Mesenchymal stem cell (in vitro differentiated cells and primary cell): ENCODE measurements around the gene FAM76A.
"Not testable (repeated sequence)": the region's sequence is repeated elsewhere in the genome, so short reads cannot be mapped to it uniquely, and the experiment has no call there.

Source experiments
- DNase-seq: peaks from one replicate; pipeline ENCODE4 v3.0.0-alpha.2; 2013
- H2AFZ ChIP-seq: one replicate; pipeline ENCODE4 v1.6.1; 2013; ENCODE audit warnings: low read depth, mild to moderate bottlenecking, control low read depth, inconsistent platforms, low read length, moderate library complexity
- H2AK5ac ChIP-seq: 2 replicates; pipeline ENCODE4 v1.6.1; 2013; ENCODE audit warnings: low read length, moderate library complexity, mild to moderate bottlenecking, inconsistent platforms; ENCODE audit not compliant: severe bottlenecking
- H2BK120ac ChIP-seq: one replicate; pipeline ENCODE4 v1.6.1; 2013; ENCODE audit warnings: low read depth, mild to moderate bottlenecking, inconsistent platforms, low read length, moderate library complexity
- H2BK12ac ChIP-seq, 2 experiments: one replicate each; pipeline ENCODE4 v1.6.1; 2013; ENCODE audit warnings: inconsistent platforms in 2 of 2, low read length in 2 of 2, mild to moderate bottlenecking in 2 of 2, moderate library complexity in 2 of 2, control low read depth in 1 of 2
- H2BK15ac ChIP-seq: one replicate; pipeline ENCODE4 v1.6.1; 2013; ENCODE audit warnings: mild to moderate bottlenecking, low read depth, inconsistent platforms; ENCODE audit not compliant: poor library complexity, severe bottlenecking
- H2BK5ac ChIP-seq: 2 replicates; pipeline ENCODE4 v1.6.1; 2013; ENCODE audit warnings: low read depth, mild to moderate bottlenecking, low read length, control low read depth, inconsistent platforms; ENCODE audit not compliant: poor library complexity, severe bottlenecking
- H3K14ac ChIP-seq, 2 experiments: one replicate each; pipeline ENCODE4 v1.6.1; 2013; ENCODE audit warnings: inconsistent platforms in 2 of 2, low read length in 2 of 2, control low read depth in 1 of 2, mild to moderate bottlenecking in 1 of 2, moderate library complexity in 1 of 2
- H3K18ac ChIP-seq, 2 experiments: one replicate each; pipeline ENCODE4 v1.6.1; 2013; ENCODE audit warnings: inconsistent platforms in 2 of 2, low read length in 2 of 2, control low read depth in 1 of 2, low read depth in 1 of 2, mild to moderate bottlenecking in 1 of 2
- H3K23ac ChIP-seq, 2 experiments: one replicate each; pipeline ENCODE4 v1.6.1; 2013; ENCODE audit warnings: inconsistent platforms in 2 of 2, low read length in 2 of 2, mild to moderate bottlenecking in 2 of 2, moderate library complexity in 2 of 2, control low read depth in 1 of 2
- H3K27ac ChIP-seq: 2 replicates; pipeline ENCODE4 v1.5.1; 2013; ENCODE audit warnings: mild to moderate bottlenecking, moderate library complexity, low read length, control low read depth, inconsistent platforms; ENCODE audit not compliant: poor library complexity, severe bottlenecking
- H3K27me3 ChIP-seq, 2 experiments: 2 replicates each; pipeline versions ENCODE4 v1.6.1 to v1.7.0; 2013; ENCODE audit warnings: low read length in 2 of 2, mild to moderate bottlenecking in 2 of 2, moderate library complexity in 2 of 2, control low read depth in 1 of 2, inconsistent platforms in 1 of 2; ENCODE audit not compliant: control insufficient read depth in 1 of 2, insufficient read depth in 1 of 2
- H3K36me3 ChIP-seq, 2 experiments: 2 replicates each; pipeline versions ENCODE4 v1.6.1 to v1.7.0; 2013; ENCODE audit warnings: low read length in 2 of 2, control low read depth in 1 of 2, inconsistent platforms in 1 of 2, low read depth in 1 of 2, mild to moderate bottlenecking in 1 of 2; ENCODE audit not compliant: insufficient read depth in 2 of 2, control insufficient read depth in 1 of 2
- H3K4ac ChIP-seq, 2 experiments: one replicate each; pipeline ENCODE4 v1.6.1; 2013; ENCODE audit warnings: inconsistent platforms in 2 of 2, low read length in 2 of 2, mild to moderate bottlenecking in 2 of 2, moderate library complexity in 2 of 2, control low read depth in 1 of 2, low read depth in 1 of 2
- H3K4me1 ChIP-seq: 2 replicates; pipeline ENCODE4 v1.6.1; 2013; ENCODE audit warnings: low read depth, low read length, control low read depth; ENCODE audit not compliant: control insufficient read depth, insufficient read depth
- H3K4me2 ChIP-seq: 2 replicates; pipeline ENCODE4 v1.6.1; 2013; ENCODE audit warnings: low read length, mild to moderate bottlenecking, inconsistent platforms; ENCODE audit not compliant: poor library complexity, severe bottlenecking
- H3K4me3 ChIP-seq, 2 experiments: 2 replicates each; pipeline versions ENCODE4 v1.5.1 to v1.7.0; 2013; ENCODE audit warnings: low read length in 2 of 2, mild to moderate bottlenecking in 2 of 2, control low read depth in 1 of 2, low read depth in 1 of 2; ENCODE audit not compliant: insufficient read depth in 1 of 2
- H3K79me1 ChIP-seq: replicated peaks from 2 replicates; pipeline ENCODE4 v1.6.1; 2013; ENCODE audit warnings: mild to moderate bottlenecking, control low read depth, low read length, inconsistent platforms; ENCODE audit not compliant: poor library complexity, severe bottlenecking
- H3K9ac ChIP-seq: 2 replicates; pipeline ENCODE4 v1.7.0; 2013; ENCODE audit warnings: mild to moderate bottlenecking, low read length, moderate library complexity
- H3K9me3 ChIP-seq: 2 replicates; pipeline ENCODE4 v1.7.0; 2013; ENCODE audit warnings: mild to moderate bottlenecking, low read length; ENCODE audit not compliant: control insufficient read depth
- H4K8ac ChIP-seq: one replicate; pipeline ENCODE4 v1.6.1; 2013; ENCODE audit warnings: inconsistent platforms, mild to moderate bottlenecking, low read length, moderate library complexity
- H4K91ac ChIP-seq: one replicate; pipeline ENCODE4 v1.6.1; 2013; ENCODE audit warnings: mild to moderate bottlenecking, low read length, inconsistent platforms
- WGBS: methylation state at CpG from one replicate; pipeline ENCODE4 v1.1.7; 2013; ENCODE audit warnings: mixed read lengths; 5-methylcytosine and 5-hydroxymethylcytosine counted together

The FAM76A gene

DNA sequence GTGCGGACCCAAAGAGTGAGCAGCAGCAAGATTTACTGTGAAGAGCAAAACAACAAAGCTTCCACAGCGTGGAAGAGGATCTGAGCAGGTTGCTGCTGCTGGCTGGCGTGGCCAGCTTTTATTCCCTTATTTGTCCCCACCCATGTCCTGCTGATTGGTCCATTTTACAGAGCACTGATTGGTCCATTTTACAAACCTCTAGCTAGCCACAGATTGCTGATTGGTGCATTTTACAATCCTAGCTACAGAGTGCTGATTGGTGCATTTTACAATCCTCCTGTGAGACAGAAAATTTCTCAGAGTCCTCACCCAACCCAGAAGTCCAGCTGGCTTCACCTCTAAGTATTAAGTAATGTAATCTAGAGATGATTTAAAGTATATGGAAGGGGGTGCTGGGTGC, 64.5 kb downstream of the FAM76A start:
- not testable (repeated sequence) for H3K27me3 ChIP-seq, H3K4me3 ChIP-seq, H3K14ac ChIP-seq, H3K79me1 ChIP-seq, H3K4ac ChIP-seq, DNase-seq, H2BK12ac ChIP-seq, H2BK15ac ChIP-seq, H3K27ac ChIP-seq, H3K4me1 ChIP-seq, H3K9me3 ChIP-seq, H4K91ac ChIP-seq, H2BK120ac ChIP-seq, H3K18ac ChIP-seq, H2BK5ac ChIP-seq, H2AK5ac ChIP-seq, H3K4me2 ChIP-seq, H2AFZ ChIP-seq, H4K8ac ChIP-seq, H3K9ac ChIP-seq, H3K23ac ChIP-seq
- WGBS, result 96% methylated on average over 3 of the region's 3 CpGs
- peaks cover 11 to 52% of the 10 kb centered on the region in 2 experiments for H3K36me3 ChIP-seq

DNA sequence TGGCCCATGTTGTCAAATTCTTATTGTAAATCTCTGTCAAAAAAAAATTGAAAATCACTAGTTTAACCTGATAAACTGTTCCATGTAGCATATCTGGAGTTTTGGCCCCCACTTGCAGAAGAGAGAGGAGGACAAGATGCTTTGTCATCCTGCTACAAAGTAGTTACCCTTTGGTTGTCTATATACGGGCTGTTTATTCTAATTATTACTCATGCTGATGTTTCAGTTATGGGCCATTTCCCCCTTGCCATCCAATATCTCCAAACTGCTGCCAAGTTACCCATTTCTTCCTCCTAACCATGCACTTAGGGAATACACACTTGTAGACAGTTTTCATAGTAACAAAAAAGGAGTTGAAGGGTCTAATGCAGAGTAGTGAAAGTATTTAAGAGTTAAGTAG, 69.8 kb downstream of the FAM76A start:
- H2BK120ac ChIP-seq, result no peak overlapping the region
- no peak overlapping the region for H4K91ac ChIP-seq
- no peaks in the 10 kb centered on the region for H3K9me3 ChIP-seq
- DNase-seq, result no peak
- H3K4me2 ChIP-seq, result no peak overlapping the region
- H3K4me1 ChIP-seq, result no peaks in the 10 kb centered on the region
- H3K9ac ChIP-seq, result no peak overlapping the region
- H2BK12ac ChIP-seq, result no peak overlapping the region
- no peak overlapping the region for H3K18ac ChIP-seq
- H2BK5ac ChIP-seq, result no peak overlapping the region
- no peak overlapping the region for H3K23ac ChIP-seq
- no peak overlapping the region for H2AFZ ChIP-seq
- H2AK5ac ChIP-seq, result no peak overlapping the region
- H3K14ac ChIP-seq, result no peak overlapping the region
- no peaks in the 10 kb centered on the region for H3K27me3 ChIP-seq
- H3K4me3 ChIP-seq, result no peak overlapping the region
- H4K8ac ChIP-seq, result no peak overlapping the region
- H3K36me3 ChIP-seq, result peaks cover 29 to 83% of the 10 kb centered on the region in 2 experiments
- no peak overlapping the region for H3K27ac ChIP-seq
- no CpG with 5 or more reads among the region's 1 CpG for WGBS
- H3K4ac ChIP-seq, result no peak overlapping the region
- H2BK15ac ChIP-seq, result no peak overlapping the region
- peaks cover 8% of the 10 kb centered on the region for H3K79me1 ChIP-seq

DNA sequence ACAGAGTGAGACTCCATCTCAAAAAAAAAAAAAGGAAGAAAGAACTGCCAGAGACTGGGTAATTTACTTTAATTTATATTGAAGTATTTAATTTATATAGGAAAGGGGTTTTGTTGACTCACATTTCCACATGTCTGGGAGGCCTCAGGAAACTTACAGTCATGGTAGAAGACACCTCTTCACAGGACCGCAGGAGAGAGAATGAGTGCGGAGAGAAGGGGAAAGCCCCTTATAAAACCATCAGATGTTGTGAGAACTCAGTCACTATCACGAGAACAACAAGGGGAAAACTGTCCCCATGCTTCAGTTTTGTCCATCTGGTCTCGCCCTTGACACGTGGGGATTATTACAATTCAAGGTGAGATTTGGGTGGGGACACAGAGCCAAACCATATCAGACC, 79.0 kb downstream of the FAM76A start:
- peaks cover 9 to 70% of the 10 kb centered on the region in 2 experiments for H3K36me3 ChIP-seq
- no peak overlapping the region for H3K18ac ChIP-seq
- no peak overlapping the region for H2BK15ac ChIP-seq
- peaks cover 5% of the 10 kb centered on the region for H3K79me1 ChIP-seq
- no peak overlapping the region for H3K9ac ChIP-seq
- no peaks in the 10 kb centered on the region for H3K4me1 ChIP-seq
- H4K8ac ChIP-seq, result no peak overlapping the region
- DNase-seq, result no peak
- no peaks in the 10 kb centered on the region for H3K9me3 ChIP-seq
- no peak overlapping the region for H4K91ac ChIP-seq
- no peak overlapping the region for H2AK5ac ChIP-seq
- no peak overlapping the region for H3K23ac ChIP-seq
- no peak overlapping the region for H2BK12ac ChIP-seq
- no peak overlapping the region for H3K4me3 ChIP-seq
- H3K4ac ChIP-seq, result no peak overlapping the region
- H3K14ac ChIP-seq, result no peak overlapping the region
- no peaks in the 10 kb centered on the region for H3K27me3 ChIP-seq
- H3K27ac ChIP-seq, result no peak overlapping the region
- no peak overlapping the region for H2AFZ ChIP-seq
- no peak overlapping the region for H3K4me2 ChIP-seq
- WGBS, result 88% methylated on average over 2 of the region's 5 CpGs
- H2BK5ac ChIP-seq, result no peak overlapping the region
- no peak overlapping the region for H2BK120ac ChIP-seq

- no peak overlapping the region for H2AK5ac ChIP-seq
- no peak overlapping the region for H3K14ac ChIP-seq
- H3K23ac ChIP-seq, result no peak overlapping the region
- H3K9ac ChIP-seq, result no peak overlapping the region
- no peak overlapping the region for H4K8ac ChIP-seq
- no peak overlapping the region for H3K4ac ChIP-seq
- no peak overlapping the region for H2BK15ac ChIP-seq
- no peak overlapping the region for H4K91ac ChIP-seq
- H3K36me3 ChIP-seq, result peaks cover 0 to 65% of the 10 kb centered on the region in 2 experiments
- no peak overlapping the region for H3K18ac ChIP-seq
- no peaks in the 10 kb centered on the region for H3K27me3 ChIP-seq
- WGBS, result 95% methylated on average over 5 of the region's 7 CpGs
- no peak overlapping the region for H2BK5ac ChIP-seq
- no peaks in the 10 kb centered on the region for H3K4me1 ChIP-seq
- no peak overlapping the region for H2BK12ac ChIP-seq
- H2BK120ac ChIP-seq, result no peak overlapping the region
- DNase-seq, result no peak
- H3K79me1 ChIP-seq, result peaks cover 2% of the 10 kb centered on the region
- no peak overlapping the region for H3K4me2 ChIP-seq
- no peak overlapping the region for H3K27ac ChIP-seq
- H3K4me3 ChIP-seq, result no peak overlapping the region
- no peaks in the 10 kb centered on the region for H3K9me3 ChIP-seq
- no peak overlapping the region for H2AFZ ChIP-seq
Measured at GRCh38 chr1:27806758-27807157, 81.0 kb downstream of the FAM76A start.
